GM12872 (cell line): Measurements from ENCODE around the gene XRCC4.

Experiments
- CTCF ChIP-seq: IDR thresholded peaks from 3 replicates; pipeline ENCODE4 v1.5.1; 2011; ENCODE audit warnings: low read depth, mild to moderate bottlenecking, low read length, moderate library complexity; ENCODE audit not compliant: insufficient read depth

Gene XRCC4

DNA sequence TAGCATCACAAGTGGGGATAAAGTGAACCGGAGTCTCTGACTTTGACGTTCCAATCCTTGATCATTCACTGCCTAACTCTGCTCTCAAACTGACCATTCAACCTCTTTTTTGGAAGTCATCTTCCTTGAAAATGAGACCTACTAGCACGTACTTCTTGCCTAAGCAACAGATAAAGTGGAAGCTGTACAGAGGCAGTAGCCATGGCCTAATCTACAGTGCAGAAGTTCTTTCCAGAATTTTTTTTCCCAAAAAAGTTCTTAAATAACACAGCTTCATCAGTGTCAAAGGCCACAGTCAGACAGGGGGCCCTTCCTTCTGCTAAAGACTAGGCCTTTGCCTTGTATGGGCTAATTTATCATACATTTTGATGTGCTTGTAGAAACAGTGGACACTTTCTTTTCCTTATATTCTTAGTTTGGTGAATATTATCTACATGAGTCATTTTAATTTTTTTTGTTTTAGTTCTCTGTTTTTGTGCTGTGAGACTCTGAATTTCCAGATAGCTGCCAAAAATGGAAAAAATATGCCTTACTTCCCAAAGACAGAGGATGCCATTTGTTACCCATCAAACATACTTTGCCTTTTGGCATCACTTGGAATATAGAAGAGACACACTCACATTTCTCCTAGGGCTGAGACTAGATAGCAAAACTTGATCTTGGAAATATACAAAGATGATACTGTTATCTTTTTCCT lies 297.9 kb downstream of the XRCC4 start:
- TF ChIP-seq CTCF: no peak

- TF ChIP-seq CTCF: no peak
Observed at GRCh38 chr5:83376461-83376860, 299.1 kb downstream of the XRCC4 start.

DNA sequence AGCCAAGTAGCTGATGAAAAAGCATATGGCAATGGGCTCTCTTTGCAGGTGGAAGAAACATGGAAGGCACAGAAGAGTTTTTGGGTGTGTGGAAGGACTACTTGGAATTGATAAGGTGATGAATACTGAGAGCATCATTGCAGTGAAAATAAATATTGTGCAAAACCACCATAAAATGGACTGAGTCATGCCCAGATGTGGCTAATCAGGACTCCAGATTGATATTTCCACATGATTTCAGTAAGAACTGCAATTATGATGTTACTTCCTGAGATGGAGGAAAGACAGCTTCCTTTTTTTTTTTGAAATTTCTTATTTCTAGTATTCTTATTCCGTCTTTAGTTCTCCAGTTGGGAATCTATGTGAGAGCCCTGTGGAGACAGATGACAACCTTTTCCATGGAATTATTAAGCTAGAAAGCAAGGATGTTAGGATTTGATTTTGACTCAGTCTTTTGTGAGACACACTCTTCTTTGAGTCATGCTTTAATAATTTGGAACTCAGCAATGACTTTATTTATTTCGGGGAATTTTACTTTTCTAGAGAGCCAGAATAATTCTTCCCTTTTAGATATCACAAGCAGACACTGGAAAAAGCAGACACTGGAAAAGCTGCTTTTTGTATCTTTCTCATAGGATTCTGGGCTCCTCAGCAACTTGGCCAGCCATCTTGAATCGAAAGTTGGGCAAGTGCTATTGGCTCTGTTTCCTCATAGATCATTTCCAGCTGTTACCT lies 300.0 kb downstream of the XRCC4 start:
- no peak for TF ChIP-seq CTCF

GRCh38 chr5:83378624-83379289 lies 301.4 kb downstream of the XRCC4 start:
- TF ChIP-seq CTCF: no peak

GRCh38 chr5:83385812-83386211 lies 308.5 kb downstream of the XRCC4 start:
- 0 out of 3 replicates have a peak, but pooled peaks have one; percentile 7 for TF ChIP-seq CTCF

- no peak for TF ChIP-seq CTCF
Observed at GRCh38 chr5:83387041-83387440, 309.7 kb downstream of the XRCC4 start.

DNA sequence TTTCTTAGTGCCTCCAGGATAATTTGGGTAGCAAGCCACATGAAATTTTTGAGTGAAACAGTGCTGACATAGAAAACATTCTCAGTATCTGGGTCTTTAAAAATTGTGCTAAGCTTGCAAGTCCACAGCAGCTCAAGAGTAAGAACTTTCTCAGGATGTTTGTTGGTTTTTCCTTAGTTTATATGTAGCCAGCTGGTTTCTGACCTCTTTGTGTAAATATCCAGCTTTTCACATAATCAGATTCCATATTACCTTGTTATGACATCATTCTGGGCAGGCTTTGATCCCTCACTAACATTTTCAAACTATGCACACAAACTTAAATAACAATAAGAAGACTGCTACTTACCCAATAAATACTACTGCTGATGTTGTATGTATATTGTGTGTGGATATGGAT lies 311.3 kb downstream of the XRCC4 start:
- no peak for TF ChIP-seq CTCF
